ENCODE measurements around the gene ATG13.

ATG13 gene

DNA sequence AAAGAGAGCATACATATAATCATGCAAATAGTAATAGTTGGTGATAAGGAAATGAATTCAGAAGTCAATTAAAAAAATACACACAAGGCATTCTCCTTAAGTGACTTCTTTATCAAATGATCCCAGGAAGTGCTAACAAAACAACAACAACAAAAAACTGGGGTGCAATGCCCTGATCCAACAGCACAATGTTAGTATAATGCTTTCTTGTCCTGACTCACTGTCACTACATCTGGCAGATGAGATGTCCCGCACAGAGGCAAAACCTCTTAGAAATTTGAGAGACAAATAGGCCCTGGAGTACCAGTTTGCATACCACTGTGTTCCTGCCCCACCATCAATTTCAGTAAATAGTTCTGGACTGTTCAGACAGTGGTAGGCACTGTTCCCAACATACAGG, 12.6 kb upstream of the ATG13 start:
- no peak for DNase-seq (ENCODE audit: insufficient read length, low spot score)
- FAIRE-seq, result no peak

GRCh38 chr11:46607516-46607915, 9.8 kb upstream of the ATG13 start:
- no peak for FAIRE-seq

GRCh38 chr11:46609386-46609785, 8.0 kb upstream of the ATG13 start:
- FAIRE-seq, result no peak
- DNase-seq (ENCODE audit: insufficient read length, low spot score), result no peak

More at GRCh38 chr11:46607516-46607915, 9.8 kb upstream of the ATG13 start:
- DNase-seq (ENCODE audit: insufficient read length, low spot score), result no peak

DNA sequence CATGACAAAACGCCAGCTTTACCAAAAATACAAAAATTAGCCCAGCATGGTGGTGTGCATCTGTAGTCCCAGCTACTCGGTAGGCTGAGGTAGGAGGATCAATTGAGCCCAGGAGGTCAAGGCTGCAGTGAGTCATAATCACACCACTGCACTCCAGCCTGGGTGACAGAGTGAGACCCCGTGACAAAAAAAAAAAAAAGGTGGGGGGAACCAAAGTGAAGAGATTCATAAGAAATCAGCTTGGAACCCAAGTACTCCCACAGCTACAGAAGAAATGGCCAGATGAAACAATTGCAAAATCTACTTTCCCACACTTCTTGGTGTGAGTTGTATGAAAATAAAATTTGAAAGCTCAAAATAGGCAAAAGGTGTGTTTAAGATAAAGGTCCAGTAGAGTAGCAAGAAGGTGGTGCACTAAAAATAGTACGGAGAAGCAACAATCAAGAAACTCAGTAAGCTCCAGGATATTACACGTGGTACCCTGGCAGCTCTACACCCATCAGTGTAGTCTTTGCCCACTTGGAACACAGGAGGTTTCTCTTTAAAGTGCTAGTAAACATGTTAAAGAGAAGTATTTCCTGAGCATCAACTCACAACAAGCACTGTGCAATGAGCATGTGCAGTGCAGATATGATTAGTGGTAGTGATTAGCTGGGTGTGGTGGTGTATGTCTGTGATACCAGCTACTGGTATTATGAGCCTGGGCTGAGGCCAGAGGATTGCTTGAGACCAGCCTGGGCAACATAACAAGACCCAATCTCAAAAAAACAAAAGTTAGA, 5.6 kb upstream of the ATG13 start:
- no peak for FAIRE-seq
- no peak for DNase-seq (ENCODE audit: insufficient read length, low spot score)

DNA sequence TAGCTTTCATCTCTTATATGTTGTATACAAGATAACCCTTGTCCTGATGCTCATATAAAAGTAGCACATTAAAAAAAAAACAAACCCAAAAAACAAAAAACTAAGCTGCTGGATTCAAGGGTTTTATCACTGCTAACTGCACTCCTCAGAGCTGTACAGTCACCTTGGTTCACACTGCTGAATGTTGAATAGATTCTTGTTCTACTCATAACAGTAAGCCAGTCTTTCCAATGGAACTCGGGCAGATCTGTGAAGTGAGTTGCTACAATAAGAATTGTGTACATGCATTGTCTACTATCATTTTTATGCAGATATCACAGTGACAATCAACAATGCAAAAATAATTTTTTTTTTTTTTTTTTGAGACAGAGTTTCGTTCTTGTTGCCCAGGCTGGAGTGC, 5.0 kb upstream of the ATG13 start:
- no peak for DNase-seq (ENCODE audit: insufficient read length, low spot score)
- no peak for FAIRE-seq

DNA sequence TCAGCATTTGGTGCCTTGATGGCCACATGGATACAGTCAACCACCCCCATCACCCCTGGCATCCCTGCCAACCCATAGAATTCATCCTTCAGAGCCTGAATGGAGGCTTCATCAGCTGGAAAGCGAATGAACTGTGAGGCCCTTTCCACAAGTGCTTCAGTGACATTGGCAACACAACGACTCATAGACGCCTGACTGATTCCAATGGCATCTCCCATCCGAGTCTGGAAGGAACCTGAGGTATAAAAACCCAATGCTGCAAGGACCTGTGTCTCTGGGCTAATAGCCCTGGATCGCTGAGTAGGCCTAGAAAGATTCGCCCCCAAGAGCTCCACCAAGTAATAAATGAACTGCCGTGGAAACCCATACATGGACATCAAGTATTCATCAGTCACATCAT, 1.6 kb upstream of the ATG13 start:
- FAIRE-seq (no peak), DNase-seq (ENCODE audit: insufficient read length, low spot score) (no peak)

DNA sequence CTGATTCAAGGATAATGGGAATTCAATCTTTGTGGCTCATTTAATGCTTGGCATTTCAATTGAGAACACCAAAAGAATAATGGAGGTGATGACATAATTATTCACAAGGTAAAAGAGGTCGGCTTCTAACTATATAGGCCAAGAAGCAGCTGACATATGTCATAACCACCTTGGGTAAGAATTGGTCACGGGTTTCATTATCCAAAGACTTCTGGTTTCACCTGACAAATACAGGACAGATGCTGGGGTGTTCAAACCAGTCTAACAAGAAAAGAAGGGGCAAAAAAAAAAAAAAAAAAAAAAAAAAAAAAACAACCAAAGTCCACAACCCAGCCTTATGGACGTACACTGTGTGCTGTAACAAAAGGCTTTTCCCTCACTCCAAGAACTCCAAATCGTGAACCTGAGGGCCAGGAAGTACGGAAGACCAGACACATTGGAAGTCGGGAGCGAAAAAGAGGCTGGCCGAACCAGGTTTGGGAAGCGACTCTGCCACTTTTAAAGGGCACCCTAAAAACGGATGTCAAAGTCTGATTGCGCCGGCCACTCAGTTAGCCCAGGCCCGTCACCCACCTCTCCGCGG, 711 bp upstream of the ATG13 start:
- no peak for DNase-seq (ENCODE audit: insufficient read length, low spot score)
- FAIRE-seq, result no peak

GRCh38 chr11:46617972-46618314, 590 bp downstream of the ATG13 start:
- FAIRE-seq (no peak), DNase-seq (ENCODE audit: insufficient read length, low spot score) (no peak)

- FAIRE-seq (no peak), DNase-seq (ENCODE audit: insufficient read length, low spot score) (no peak)
Measured at GRCh38 chr11:46618837-46619236, 1.5 kb downstream of the ATG13 start.

- no peak for DNase-seq (ENCODE audit: insufficient read length, low spot score)
- FAIRE-seq, result no peak
Measured at GRCh38 chr11:46625406-46625805, 8.1 kb downstream of the ATG13 start.

DNA sequence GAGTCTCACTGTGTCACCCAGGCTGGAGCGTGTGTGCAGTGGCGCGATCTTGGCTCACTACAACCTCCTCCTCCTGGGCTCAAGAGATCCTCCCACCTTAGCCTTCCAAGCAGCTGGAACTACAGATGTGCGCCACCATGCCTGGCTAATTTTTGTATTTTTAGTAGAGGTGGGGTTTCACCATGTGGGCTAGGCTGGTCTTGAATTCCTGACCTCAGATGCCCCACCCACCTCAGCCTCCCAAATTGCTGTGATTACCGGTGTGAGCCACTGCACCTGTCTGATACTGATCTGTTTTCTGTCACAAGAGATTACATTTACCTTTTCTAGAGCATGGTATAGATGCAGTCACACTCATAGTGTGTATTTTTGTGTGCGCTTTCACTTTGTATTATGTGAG, 11.6 kb downstream of the ATG13 start:
- FAIRE-seq, result no peak
- DNase-seq (ENCODE audit: insufficient read length, low spot score), result no peak

GRCh38 chr11:46630237-46630636, 12.9 kb downstream of the ATG13 start:
- DNase-seq (ENCODE audit: insufficient read length, low spot score) (no peak), FAIRE-seq (no peak)

- DNase-seq (ENCODE audit: insufficient read length, low spot score), result no peak
- FAIRE-seq, result no peak
Measured at GRCh38 chr11:46631676-46632075, 14.3 kb downstream of the ATG13 start.

DNA sequence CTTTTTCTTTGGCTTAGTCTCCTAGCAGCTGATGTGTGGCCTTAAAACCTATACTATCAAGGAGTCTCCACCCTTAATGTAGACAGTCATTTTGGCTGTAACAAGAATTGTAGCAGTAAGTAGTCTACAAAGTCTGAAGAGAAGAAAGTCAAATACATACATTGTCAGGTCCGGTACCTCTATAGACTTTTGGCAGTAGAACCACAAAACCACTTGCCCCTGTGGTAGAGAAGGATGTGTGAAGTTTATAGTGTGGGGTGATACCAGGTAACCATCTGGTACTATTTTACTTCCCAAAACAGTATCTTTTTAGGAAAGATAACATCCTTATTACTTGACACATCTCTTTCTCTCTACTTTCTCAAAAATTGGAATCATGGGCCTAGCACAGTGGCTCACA, 15.1 kb downstream of the ATG13 start:
- FAIRE-seq (no peak), DNase-seq (ENCODE audit: insufficient read length, low spot score) (no peak)

GRCh38 chr11:46633291-46634217, 16.2 kb downstream of the ATG13 start:
- FAIRE-seq, result no peak

DNA sequence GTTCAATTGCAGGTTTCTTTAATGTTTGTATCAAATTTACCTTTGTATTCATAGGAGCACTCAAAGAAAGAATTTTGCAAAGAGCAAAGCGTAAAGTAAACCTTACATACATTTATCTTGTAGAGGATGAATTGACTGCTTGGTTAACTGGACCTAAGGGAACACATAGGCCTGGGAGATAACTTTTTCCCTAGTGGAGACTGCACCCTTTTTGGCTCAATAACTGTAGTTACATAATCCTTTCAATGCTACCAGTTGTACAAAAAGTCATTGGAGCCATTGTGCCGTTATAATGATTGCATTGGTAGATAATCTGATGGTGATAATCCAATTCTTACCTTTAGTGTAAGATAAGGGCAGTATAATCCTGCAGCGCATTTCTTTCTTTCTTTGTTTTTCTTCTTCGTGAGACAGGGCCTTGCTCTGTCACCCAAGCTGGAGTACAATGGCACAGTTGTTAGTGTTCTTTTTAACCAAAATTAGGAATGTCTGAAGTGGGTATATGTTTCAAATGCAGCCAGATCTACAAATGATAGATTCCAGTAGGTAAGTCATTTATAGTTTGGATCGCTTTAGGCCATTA, 18.3 kb downstream of the ATG13 start:
- FAIRE-seq (no peak), DNase-seq (ENCODE audit: insufficient read length, low spot score) (no peak)

More at GRCh38 chr11:46633291-46634217, 16.2 kb downstream of the ATG13 start:
- DNase-seq (ENCODE audit: insufficient read length, low spot score), result no peak

DNA sequence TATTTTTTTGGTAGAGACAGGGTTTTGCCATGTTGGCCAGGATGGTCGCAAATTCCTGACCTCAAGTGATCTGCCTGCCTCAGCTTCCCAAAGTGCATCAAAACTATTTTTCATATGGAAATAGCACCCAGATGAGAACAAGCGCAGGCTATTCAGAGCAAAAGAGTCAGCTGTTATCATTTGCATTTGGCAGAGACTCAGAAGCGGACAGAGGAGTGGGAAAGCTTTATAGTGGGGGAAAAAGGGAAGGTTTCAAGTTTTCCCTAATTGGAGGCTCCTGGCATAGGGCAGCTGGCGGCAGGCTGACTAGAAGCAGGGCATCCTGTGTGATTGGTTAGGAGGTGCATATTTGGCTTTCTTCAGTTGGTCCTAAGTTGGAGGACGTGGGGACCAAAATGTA, 20.2 kb downstream of the ATG13 start:
- DNase-seq (ENCODE audit: insufficient read length, low spot score), result no peak
- no peak for FAIRE-seq

GRCh38 chr11:46639197-46639839, 22.0 kb downstream of the ATG13 start:
- FAIRE-seq (no peak), DNase-seq (ENCODE audit: insufficient read length, low spot score) (no peak)

DNA sequence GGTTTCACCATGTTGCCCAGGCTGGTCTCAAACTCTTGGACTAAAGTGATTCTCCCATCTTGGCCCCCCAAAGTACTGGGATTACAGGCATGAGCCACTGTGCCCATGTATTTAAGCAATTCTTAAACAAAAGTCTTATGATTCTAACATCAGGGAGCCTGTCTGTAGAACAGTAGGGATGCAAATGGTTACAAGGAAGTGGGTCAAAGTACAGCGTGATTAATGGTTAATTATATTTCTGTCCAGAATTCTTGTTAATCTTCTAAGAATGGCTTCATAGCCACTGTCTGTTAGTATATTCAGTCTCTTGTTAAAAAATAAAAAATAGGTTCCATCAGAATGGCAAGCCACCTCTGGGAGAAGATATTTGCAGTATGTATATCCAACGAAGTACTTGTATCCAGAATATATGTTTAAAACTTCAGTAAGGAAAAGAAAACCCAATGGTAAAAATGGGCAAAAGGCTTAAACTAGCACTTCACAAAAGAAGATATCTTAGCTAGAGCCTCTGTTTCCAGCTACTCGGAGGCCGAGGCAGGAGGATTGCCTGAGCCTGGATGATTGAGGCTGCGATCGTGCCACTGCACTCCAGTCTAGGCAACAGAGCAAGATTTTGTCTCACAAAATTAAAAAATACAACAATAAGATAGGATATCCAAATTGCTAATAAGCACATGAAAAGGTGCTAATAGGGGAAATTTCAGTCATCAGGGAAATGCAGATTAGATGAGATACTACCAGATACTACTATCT, 22.9 kb downstream of the ATG13 start:
- FAIRE-seq (no peak), DNase-seq (ENCODE audit: insufficient read length, low spot score) (no peak)

GRCh38 chr11:46641639-46642038, 24.3 kb downstream of the ATG13 start:
- FAIRE-seq (no peak), DNase-seq (ENCODE audit: insufficient read length, low spot score) (no peak)
